Spleen (tissue), 11 donors: ENCODE data around the gene PIK3R6. TPM values are rescaled to one million over a fixed set of nuclear protein-coding genes. Genes with fewer than 3 reads are reported as not detected.
A peak's percentile ranks its signal among the peaks of the same experiment; 100 is the strongest.

Experiments used
- DNase-seq: peaks from one replicate; pipeline ENCODE4 v3.0.0-alpha.2; 2020
- H3K27ac ChIP-seq, 8 donors: fragments of 200-600 bp; sonication (generic) in 7 of 8; 1 replicate in 4 of 8; 2 replicates in 4 of 8; pipeline versions ENCODE4 v1.5.0 to v1.8.0; 2016 to 2021; ENCODE audit warnings: inconsistent platforms in 4 of 8, mild to moderate bottlenecking in 4 of 8, moderate library complexity in 1 of 8
- H3K27me3 ChIP-seq, 7 donors: fragments of 200-600 bp; sonication (generic) in 6 of 7; replicated peaks in 1 of 7; 1 replicate in 4 of 7; 2 replicates in 3 of 7; pipeline versions ENCODE4 v1.5.0 to v1.8.0; 2016 to 2021; ENCODE audit warnings: inconsistent platforms in 3 of 7, mild to moderate bottlenecking in 1 of 7
- H3K36me3 ChIP-seq, 6 donors: fragments of 200-600 bp; sonication (generic) in 5 of 6; 1 replicate in 4 of 6; 2 replicates in 2 of 6; pipeline versions ENCODE4 v1.5.0 to v1.8.0; 2016 to 2021; ENCODE audit warnings: inconsistent platforms in 2 of 6
- H3K4me1 ChIP-seq, 6 donors: fragments of 200-600 bp; sonication (generic) in 5 of 6; 1 replicate in 3 of 6; 2 replicates in 3 of 6; pipeline versions ENCODE4 v1.5.0 to v1.8.0; 2016 to 2021; ENCODE audit warnings: inconsistent platforms in 3 of 6
- H3K4me3 ChIP-seq, 8 donors: fragments of 200-600 bp; sonication (generic) in 7 of 8; 1 replicate in 4 of 8; 2 replicates in 4 of 8; pipeline versions ENCODE4 v1.5.0 to v1.8.0; 2016 to 2021; ENCODE audit warnings: inconsistent platforms in 4 of 8, mild to moderate bottlenecking in 4 of 8, moderate library complexity in 2 of 8
- H3K9me3 ChIP-seq, 8 donors: fragments of 200-600 bp; sonication (generic) in 7 of 8; 1 replicate in 4 of 8; 2 replicates in 4 of 8; pipeline versions ENCODE4 v1.5.0 to v1.8.0; 2016 to 2021; ENCODE audit warnings: inconsistent platforms in 4 of 8
- CTCF ChIP-seq, 11 experiments: fragments of 200-600 bp in 7 of 11; fragments of 450-650 bp in 4 of 11; sonication (generic) in 4 of 11; IDR thresholded peaks in 8 of 11; conservative IDR thresholded peaks in 3 of 11; 1 replicate in 7 of 11; 2 replicates in 4 of 11; pipeline versions ENCODE4 v1.4.0 to v1.8.0; 2016 to 2021; ENCODE audit warnings: antibody characterized with exemption in 11 of 11, inconsistent platforms in 4 of 11, mild to moderate bottlenecking in 1 of 11
- POLR2A ChIP-seq, 3 donors: fragments of 450-650 bp; IDR thresholded peaks; one replicate each; pipeline ENCODE4 v1.5.1; 2017; ENCODE audit warnings: antibody characterized with exemption in 3 of 3, mild to moderate bottlenecking in 1 of 3
- POLR2AphosphoS5 ChIP-seq, 3 donors: sonication (generic); formaldehyde crosslinking; IDR thresholded peaks; one replicate each; pipeline ENCODE4 v1.5.1; 2017; ENCODE audit warnings: antibody characterized with exemption in 3 of 3
- WGBS, 5 donors: extraction: QIAGEN DNeasy Blood & Tissue Kit in 3 of 5; methylation state at CpG; one replicate each; pipeline versions ENCODE4 v1.1.5 to v1.1.7; 2013 to 2018; 5-methylcytosine and 5-hydroxymethylcytosine counted together
- intact Hi-C: fragments of 100-400 bp; cut with DNase I; formaldehyde crosslinking; loops from one replicate; pipeline ENCODE4 v1.15.0; 2023; ENCODE audit warnings: low total_unique reads
- polyA plus RNA-seq, 3 donors: library from polyadenylated mRNA; stranded (reverse); fragments of 200-250 nt; gene quantifications; one replicate each; pipeline ENCODE4 v1.2.1, GENCODE V29; 2013
- total RNA-seq, 7 donors: library from RNA; depleted of rRNA in 3 of 7; stranded (reverse); fragments of >200 nt in 3 of 7; fragmentation: NEBNext Ultra II Directional in 4 of 7; extraction: Animal tissue kit (Norgen Biotek cat#: 25700) in 4 of 7; gene quantifications; one replicate each; pipeline versions ENCODE4 v1.1.0 to v1.2.1, GENCODE V29; 2016 to 2021
- donor health status: healthy with polysubstance abuse.
- donor health status: DM: no; HTN: no; CAD: no; lungs with moderate emphysema.
- donor health status: DM: no; HTN: no; CAD: no.
- donor health status: Bipolar disorder and iron deficiency.
- donor health status: healthy.
- donor health status: DM: no; HTN: no; CAD: no.
- donor health status: DM: yes; HTN: yes; CAD: no.

PIK3R6 gene
- total and polyA plus RNA-seq, 10 donors = 1.3 to 9.6 (median 6.5) TPM

- no peak for TF ChIP-seq POLR2A (IDR thresholded peaks at IDR 0.05)
- TF ChIP-seq CTCF (IDR thresholded peaks at IDR 0.05 in 8 of 11, conservative IDR thresholded peaks at IDR 0.05 in 3 of 11) = no peak
- TF ChIP-seq POLR2AphosphoS5 (IDR thresholded peaks at IDR 0.05) = no peak
- H3K36me3 ChIP-seq = no peaks in the 10 kb centered on the region
- peaks cover 0 to 14% (median 5%) of the 10 kb centered on the region in 6 donors for H3K4me1 ChIP-seq
- peaks cover 0 to 14% (median 10%) of the 10 kb centered on the region in 8 donors for H3K9me3 ChIP-seq
- H3K27ac ChIP-seq = no peak overlapping the region
- no peak overlapping the region for H3K4me3 ChIP-seq
- 78 to 95% (median 88%) methylated on average over 2 of the region's 2 CpGs for WGBS, 5 donors
- DNase-seq = no peak
- H3K27me3 ChIP-seq = peaks cover 0 to 10% (median 0%) of the 10 kb centered on the region in 7 donors
- intact Hi-C loops = no loop called here
These were observed 78.5 kb downstream of the PIK3R6 start for GRCh38 chr17:8788998-8789397.

GRCh38 chr17:8785547-8786413, 81.7 kb downstream of the PIK3R6 start:
- no peak for TF ChIP-seq POLR2A (IDR thresholded peaks at IDR 0.05)
- no peak for TF ChIP-seq POLR2AphosphoS5 (IDR thresholded peaks at IDR 0.05)
- TF ChIP-seq CTCF (IDR thresholded peaks at IDR 0.05 in 8 of 11, conservative IDR thresholded peaks at IDR 0.05 in 3 of 11) = peak; percentile 46 to 92 (median 81)
- no peak overlapping the region for H3K27ac ChIP-seq
- no peak overlapping the region for H3K4me3 ChIP-seq
- no peaks in the 10 kb centered on the region for H3K36me3 ChIP-seq
- 28 to 35% (median 29%) methylated on average over 17 to 19 of the region's 19 CpGs for WGBS, 5 donors
- peak; percentile 86 for DNase-seq
- peaks cover 0 to 10% (median 0%) of the 10 kb centered on the region in 7 donors for H3K27me3 ChIP-seq
- H3K4me1 ChIP-seq = peaks cover 0 to 7% (median 5%) of the 10 kb centered on the region in 6 donors
- intact Hi-C loops = no loop called here
- H3K9me3 ChIP-seq = peaks cover 0 to 7% (median 0%) of the 10 kb centered on the region in 8 donors

GRCh38 chr17:8782176-8782575, 85.3 kb downstream of the PIK3R6 start:
- TF ChIP-seq CTCF (IDR thresholded peaks at IDR 0.05 in 8 of 11, conservative IDR thresholded peaks at IDR 0.05 in 3 of 11) (no peak), POLR2A (IDR thresholded peaks at IDR 0.05) (no peak), POLR2AphosphoS5 (IDR thresholded peaks at IDR 0.05) (no peak)
- WGBS, 5 donors = 86 to 94% (median 93%) methylated on average over 1 of the region's 1 CpG
- no peaks in the 10 kb centered on the region for H3K36me3 ChIP-seq
- H3K4me3 ChIP-seq = no peak overlapping the region
- H3K4me1 ChIP-seq = peaks cover 0 to 7% (median 5%) of the 10 kb centered on the region in 6 donors
- no peak overlapping the region for H3K27ac ChIP-seq
- no peak for DNase-seq
- intact Hi-C loops = no loop called here
- H3K27me3 ChIP-seq = peaks cover 0 to 8% (median 0%) of the 10 kb centered on the region in 7 donors
- peaks cover 0 to 7% (median 0%) of the 10 kb centered on the region in 8 donors for H3K9me3 ChIP-seq

- Histone ChIP-seq H3K27ac (no peak overlapping the region), H3K4me1 (peaks cover 0 to 7% (median 5%) of the 10 kb centered on the region in 6 donors), H3K27me3 (peaks cover 0 to 12% (median 0%) of the 10 kb centered on the region in 7 donors), H3K36me3 (no peaks in the 10 kb centered on the region), H3K4me3 (no peak overlapping the region), H3K9me3 (peaks cover 0 to 7% (median 0%) of the 10 kb centered on the region in 8 donors)
- DNase-seq = no peak
- WGBS, 5 donors = 75 to 86% (median 80%) methylated on average over 4 of the region's 4 CpGs
- TF ChIP-seq POLR2AphosphoS5 (IDR thresholded peaks at IDR 0.05) (no peak), POLR2A (IDR thresholded peaks at IDR 0.05) (no peak), CTCF (IDR thresholded peaks at IDR 0.05 in 8 of 11, conservative IDR thresholded peaks at IDR 0.05 in 3 of 11) (no peak)
- intact Hi-C loops = no loop called here
These were observed 85.7 kb downstream of the PIK3R6 start for GRCh38 chr17:8781776-8782175.
